A549 (cell line): ENCODE measurements around the gene PYGB. TPM values are rescaled to one million over a fixed set of nuclear protein-coding genes. Genes with fewer than 3 reads are reported as not detected.
A peak's percentile ranks its signal among the peaks of the same experiment; 100 is the strongest.

Experiments used
- ATAC-seq, 2 experiments: fragments of 200-7000 bp in 1 of 2; fragments of >200 bp in 1 of 2; cut with Nextera tagmentation in 1 of 2; cut with Tn5 transposase in 1 of 2; 3 replicates each; pipeline versions ENCODE4 v1.8.0 to v1.9.1; 2018 to 2020; ENCODE audit warnings: mild to moderate bottlenecking in 1 of 2, moderate library complexity in 1 of 2
- CTCF ChIA-PET: fragments of 300-600 bp; sonication (Branson Sonifier 250); formaldehyde crosslinking; extraction: SDS; loops from one replicate; lab custom pipeline; 2021; ENCODE audit warnings: antibody characterized with exemption, inconsistent platforms; lab: Yijun Ruan, JAX
- POLR2A ChIA-PET: fragments of 350-600 bp; formaldehyde crosslinking; extraction: SDS; loops from one replicate; lab custom pipeline; 2021; ENCODE audit warnings: antibody characterized with exemption, inconsistent platforms; lab: Yijun Ruan, JAX
- DNase-seq, 2 experiments: peaks; one replicate each; pipeline versions ENCODE4 v3.0.0 to v3.0.0-alpha.2; 2011 to 2016; ENCODE audit warnings: low read depth in 1 of 2, low spot score in 1 of 2
- FAIRE-seq: peaks from 2 replicates; lab custom pipeline; 2011; peaks lifted over from hg19 to GRCh38; lab: Jason Lieb, UNC
- H3K27ac ChIP-seq, 2 experiments: fragments of >200 bp; sonication (Bioruptor Twin); formaldehyde crosslinking; 3 replicates each; pipeline ENCODE4 v1.5.1; 2016 to 2017
- H3K4me1 ChIP-seq: fragments of >200 bp; sonication (Bioruptor Twin); formaldehyde crosslinking; 3 replicates; pipeline ENCODE4 v1.6.1; 2016
- H3K4me2 ChIP-seq: fragments of >200 bp; sonication (Bioruptor Twin); formaldehyde crosslinking; 3 replicates; pipeline ENCODE4 v1.6.1; 2016
- H3K4me3 ChIP-seq: fragments of >200 bp; sonication (Bioruptor Twin); formaldehyde crosslinking; 3 replicates; pipeline ENCODE4 v1.5.1; 2016
- H3K9me3 ChIP-seq: fragments of >200 bp; sonication (Bioruptor Twin); formaldehyde crosslinking; 3 replicates; pipeline ENCODE4 v1.6.1; 2016
- CTCF ChIP-seq: fragments of >200 bp; sonication (Bioruptor Twin); formaldehyde crosslinking; IDR thresholded peaks from 3 replicates; pipeline ENCODE4 v1.5.1; 2016
- ELK1 ChIP-seq: fragments of 150-350 bp; IDR thresholded peaks from 2 replicates; pipeline ENCODE4 v1.6.1; 2014; ENCODE audit warnings: low read depth, mild to moderate bottlenecking, low read length
- EP300 ChIP-seq, 2 experiments: fragments of >200 bp; sonication (Bioruptor Twin); formaldehyde crosslinking; IDR thresholded peaks; 2 replicates in 1 of 2; 3 replicates in 1 of 2; pipeline ENCODE4 v1.6.1; 2016 to 2017
- HDAC2 ChIP-seq: fragments of 200-600 bp; sonication (generic); IDR thresholded peaks from 2 replicates; pipeline ENCODE4 v1.6.1; 2016
- HEYL ChIP-seq: fragments of 250-450 bp; sonication (Bioruptor Pico); IDR thresholded peaks from 2 replicates; pipeline ENCODE4 v1.8.0; 2021; ENCODE audit warnings: mild to moderate bottlenecking, moderate library complexity
- HOXA7 ChIP-seq: fragments of 250-450 bp; sonication (Bioruptor Pico); IDR thresholded peaks from 2 replicates; pipeline ENCODE4 v1.5.0; 2020; ENCODE audit warnings: mild to moderate bottlenecking, moderate library complexity
- HOXB13 ChIP-seq: fragments of 250-450 bp; sonication (Bioruptor Pico); IDR thresholded peaks from 2 replicates; pipeline ENCODE4 v1.5.0; 2020; ENCODE audit warnings: low read depth, mild to moderate bottlenecking, moderate library complexity
- HOXB5 ChIP-seq: fragments of 250-450 bp; sonication (Bioruptor Pico); IDR thresholded peaks from 2 replicates; pipeline ENCODE4 v1.5.0; 2020; ENCODE audit warnings: mild to moderate bottlenecking, moderate library complexity
- MAX ChIP-seq: IDR thresholded peaks from 2 replicates; pipeline ENCODE4 v1.6.1; 2012
- NPAS2 ChIP-seq: fragments of 250-450 bp; sonication (Bioruptor Pico); IDR thresholded peaks from 2 replicates; pipeline ENCODE4 v1.8.0; 2022; ENCODE audit warnings: mild to moderate bottlenecking, moderate library complexity, borderline replicate concordance
- NR3C1 ChIP-seq: fragments of >200 bp; sonication (Bioruptor Twin); formaldehyde crosslinking; IDR thresholded peaks from 3 replicates; pipeline ENCODE4 v1.6.1; 2017
- PBX3 ChIP-seq: IDR thresholded peaks from 2 replicates; pipeline ENCODE4 v1.6.1; 2012
- POLR2A ChIP-seq: IDR thresholded peaks from 2 replicates; pipeline ENCODE4 v1.6.1; 2012; ENCODE audit warnings: mild to moderate bottlenecking, low read length
- RAD21 ChIP-seq, 2 experiments: fragments of >200 bp in 1 of 2; sonication (Bioruptor Twin) in 1 of 2; formaldehyde crosslinking in 1 of 2; IDR thresholded peaks in 1 of 2; conservative IDR thresholded peaks in 1 of 2; 2 replicates in 1 of 2; 3 replicates in 1 of 2; pipeline ENCODE4 v1.6.1; 2012 to 2018; ENCODE audit warnings: inconsistent platforms in 1 of 2
- RNF2 ChIP-seq: fragments of 200-600 bp; sonication (generic); IDR thresholded peaks from 2 replicates; pipeline ENCODE4 v1.6.1; 2016; ENCODE audit warnings: low read depth, mild to moderate bottlenecking, antibody characterized with exemption, moderate library complexity, borderline replicate concordance
- SREBF2 ChIP-seq: fragments of 450-650 bp; IDR thresholded peaks from 2 replicates; pipeline ENCODE4 v1.6.1; 2014; ENCODE audit warnings: mild to moderate bottlenecking, moderate library complexity
- USF2 ChIP-seq: fragments of 450-650 bp; IDR thresholded peaks from 2 replicates; pipeline ENCODE4 v1.6.1; 2014; ENCODE audit warnings: antibody characterized with exemption
- WGBS: methylation state at CpG from one replicate; pipeline ENCODE4 v1.1.6; 2017; ENCODE audit errors: missing lambda C conversion rate; 5-methylcytosine and 5-hydroxymethylcytosine counted together
- polyA plus RNA-seq, 4 experiments: library from polyadenylated mRNA; depleted of rRNA in 3 of 4; stranded (reverse); fragments of >200 nt; fragmentation: RNase III in 1 of 4; extraction: RNeasy Plus Mini Kit Qiagen cat#74134 plus additional on column Dnase treatment in 1 of 4; gene quantifications; 2 replicates in 3 of 4; 3 replicates in 1 of 4; pipeline ENCODE4 v1.2.3, GENCODE V29; 2011 to 2017

PYGB gene
- polyA plus RNA-seq, 2 of the 4 experiments (the other 2 are of a cell fraction), result 93.2 to 100 TPM

- Histone ChIP-seq H3K9me3 (no peaks in the 10 kb centered on the region), H3K4me3 (no peak overlapping the region), H3K4me1 (peaks cover 45% of the 10 kb centered on the region), H3K4me2 (no peak overlapping the region), H3K27ac (peak overlapping the region; percentile 49 to 88)
- ChIA-PET CTCF (interaction anchor here (0.7 to 18.2 kb wide), 12 partner anchors 9 to 226 kb away, joined by 3 to 300 read pairs (median 8); partner anchors contain the start of genes ENTPD6 and PYGB), POLR2A (interaction anchor here (5.4 kb wide), 1 partner anchor 26 kb away, joined by 67 read pairs; the partner anchor contains the start of gene PYGB)
- FAIRE-seq (no peak), DNase-seq (no peak), ATAC-seq (no peak)
- TF ChIP-seq POLR2A (no peak), NR3C1 (no peak), RAD21 (conservative IDR thresholded peaks at IDR 0.05 in 1 of 2, IDR thresholded peaks at IDR 0.05 in 1 of 2) (no peak), RNF2 (no peak), HOXB13 (no peak), NPAS2 (CRISPR knock-in tag) (no peak)
- WGBS, result 93% methylated on average over 15 of the region's 15 CpGs
Observed at GRCh38 chr20:25220810-25221591, 26.9 kb upstream of the PYGB start.

GRCh38 chr20:25221592-25222460 is 26.1 kb upstream of the PYGB start:
- Histone ChIP-seq H3K27ac (peak overlapping the region; percentile 79 to 88), H3K4me3 (no peak overlapping the region), H3K4me2 (no peak overlapping the region; the same call in 2 of the 3 replicates), H3K4me1 (peaks cover 54% of the 10 kb centered on the region), H3K9me3 (no peaks in the 10 kb centered on the region)
- no peak for ATAC-seq
- POLR2A ChIA-PET, result interaction anchor here (1.2 to 5.4 kb wide), 2 partner anchors 18 to 25 kb away, joined by 3 to 67 read pairs; partner anchors contain the start of gene PYGB
- TF ChIP-seq HOXB13 (no peak), MAX (no peak)
- CTCF ChIA-PET, result interaction anchor here (0.5 to 18.2 kb wide), 17 partner anchors 9 to 1573 kb away, joined by 3 to 300 read pairs (median 7); partner anchors contain the start of gene PYGB
- no peak for DNase-seq
- no peak for FAIRE-seq
- WGBS, result 90% methylated on average over 29 of the region's 29 CpGs

- H3K4me2 ChIP-seq, result peak overlapping the region; percentile 45
- CTCF ChIA-PET, result interaction anchor here (0.5 to 18.2 kb wide), 17 partner anchors 10 to 1574 kb away, joined by 3 to 300 read pairs (median 5); partner anchors contain the start of gene PYGB
Observed at GRCh38 chr20:25222461-25223178, 25.3 kb upstream of the PYGB start.

More at GRCh38 chr20:25222461-25223178, 25.3 kb upstream of the PYGB start:
- H3K4me1 ChIP-seq, result peaks cover 61% of the 10 kb centered on the region
- no peak for TF ChIP-seq HEYL
- TF ChIP-seq HOXB5 (CRISPR knock-in tag), result no peak
- TF ChIP-seq ELK1, result no peak
- no peak for TF ChIP-seq USF2
- TF ChIP-seq EP300 (IDR thresholded peaks at IDR 0.05), result no peak
- no peak for TF ChIP-seq PBX3
- TF ChIP-seq CTCF, result no peak
- TF ChIP-seq HDAC2, result no peak
- TF ChIP-seq HOXA7 (CRISPR knock-in tag), result no peak
- no peak for TF ChIP-seq SREBF2
- TF ChIP-seq HOXB13, result no peak
- FAIRE-seq, result no peak
- DNase-seq, result no peak
- H3K9me3 ChIP-seq, result no peaks in the 10 kb centered on the region
- WGBS, result 62% methylated on average over 19 of the region's 21 CpGs
- peak; percentile 12 to 16; a peak in 4 of 6 replicates for ATAC-seq
- H3K4me3 ChIP-seq, result no peak overlapping the region
- POLR2A ChIA-PET, result interaction anchor here (1.1 to 5.4 kb wide), 5 partner anchors 11 to 177 kb away, joined by 3 to 67 read pairs (median 5); partner anchors contain the start of genes ENTPD6 and PYGB
- H3K27ac ChIP-seq, result peak overlapping the region; percentile 79 to 88
